ENCODE measurements around the gene EEF1AKMT4. TPM values are rescaled to one million over a fixed set of nuclear protein-coding genes. Genes with fewer than 3 reads are reported as not detected.

Gene EEF1AKMT4
- total RNA-seq, 1 donor from 2014 or later = 7.2 TPM

- TF ChIP-seq CTCF (IDR thresholded peaks at IDR 0.05; ENCODE audit: insufficient read depth, low read depth, low read length) = no peak
- no peak for TF ChIP-seq EZH2 (IDR thresholded peaks at IDR 0.05; ENCODE audit: insufficient read depth, low read length)
These were observed 739 bp upstream of the EEF1AKMT4 start, which contains the start of gene ALG3 for GRCh38 chr3:184248454-184249411. ALG3 (minus strand) TSS chr3:184248962; CDS start chr3:184248940, 22 bp downstream.

GRCh38 chr3:184250167-184250828 lies 826 bp downstream of the EEF1AKMT4 start:
- H3K27ac Mint-ChIP-seq (ENCODE audit: unreplicated experiment) = peak overlapping the region; percentile 55
- Histone ChIP-seq H3K4me1 (ENCODE audit: insufficient read depth, low read length) (peaks cover 7% of the 10 kb centered on the region), H4K20me1 (ENCODE audit: insufficient read depth, low read length) (peaks cover 20% of the 10 kb centered on the region), H3K27me3 (ENCODE audit: insufficient read depth, low read length) (no peaks in the 10 kb centered on the region), H3K27ac (ENCODE audit: low read depth, low read length) (no peak overlapping the region), H3K4me2 (ENCODE audit: low read length) (peak overlapping the region; percentile 100), H3K4me3 (ENCODE audit: insufficient read depth, low read depth, low read length) (peak overlapping the region; percentile 88), H3K9me3 (ENCODE audit: insufficient read depth, low read depth, low read length) (no peaks in the 10 kb centered on the region), H3K9ac (ENCODE audit: low read length) (peak overlapping the region; percentile 96), H2AFZ (ENCODE audit: low read depth, low read length) (peak overlapping the region; percentile 96), H3K36me3 (ENCODE audit: insufficient read depth, low read length) (no peaks in the 10 kb centered on the region), H3K79me2 (ENCODE audit: insufficient read depth, low read length) (peaks cover 12% of the 10 kb centered on the region)
- TF ChIP-seq EZH2 (IDR thresholded peaks at IDR 0.05; ENCODE audit: insufficient read depth, low read length) = no peak
- peak; percentile 89 for TF ChIP-seq CTCF (IDR thresholded peaks at IDR 0.05; ENCODE audit: insufficient read depth, low read depth, low read length)
- DNase-seq (ENCODE audit: low read depth) (peak; percentile 57), FAIRE-seq (no peak)
- peaks cover 4% of the 10 kb centered on the region for H3K4me1 Mint-ChIP-seq (ENCODE audit: low read depth, unreplicated experiment)
- no peaks in the 10 kb centered on the region for H3K36me3 Mint-ChIP-seq (ENCODE audit: low read depth, unreplicated experiment)
- no peaks in the 10 kb centered on the region for H3K9me3 Mint-ChIP-seq (ENCODE audit: unreplicated experiment)
- peak overlapping the region; percentile 95 for H3K4me3 Mint-ChIP-seq (ENCODE audit: unreplicated experiment)
- peaks cover 2% of the 10 kb centered on the region for H3K27me3 Mint-ChIP-seq (ENCODE audit: low read depth, unreplicated experiment)

More at GRCh38 chr3:184248454-184249411, 739 bp upstream of the EEF1AKMT4 start, which contains the start of gene ALG3:
- Histone ChIP-seq H3K4me2 (ENCODE audit: low read length) (peak within 1 kb of the TSS; percentile 100), H3K27me3 (ENCODE audit: insufficient read depth, low read length) (no peaks in the 10 kb centered on the region), H2AFZ (ENCODE audit: low read depth, low read length) (peak within 1 kb of the TSS; percentile 98), H3K4me3 (ENCODE audit: insufficient read depth, low read depth, low read length) (peak within 1 kb of the TSS; percentile 88), H4K20me1 (ENCODE audit: insufficient read depth, low read length) (peaks cover 24% of the 10 kb centered on the region), H3K36me3 (ENCODE audit: insufficient read depth, low read length) (peaks cover 2% of the 10 kb centered on the region), H3K9me3 (ENCODE audit: insufficient read depth, low read depth, low read length) (no peaks in the 10 kb centered on the region), H3K4me1 (ENCODE audit: insufficient read depth, low read length) (peaks cover 7% of the 10 kb centered on the region), H3K9ac (ENCODE audit: low read length) (peak within 1 kb of the TSS; percentile 96), H3K27ac (ENCODE audit: low read depth, low read length) (peak within 1 kb of the TSS; percentile 91), H3K79me2 (ENCODE audit: insufficient read depth, low read length) (peaks cover 12% of the 10 kb centered on the region)
- H3K4me1 Mint-ChIP-seq (ENCODE audit: low read depth, unreplicated experiment) = peaks cover 4% of the 10 kb centered on the region
- H3K27ac Mint-ChIP-seq (ENCODE audit: unreplicated experiment) = peak within 1 kb of the TSS; percentile 98
- H3K9me3 Mint-ChIP-seq (ENCODE audit: unreplicated experiment) = no peaks in the 10 kb centered on the region
- FAIRE-seq (no peak), DNase-seq (ENCODE audit: low read depth) (peak; percentile 77)
- peak within 1 kb of the TSS; percentile 95 for H3K4me3 Mint-ChIP-seq (ENCODE audit: unreplicated experiment)
- no peaks in the 10 kb centered on the region for H3K27me3 Mint-ChIP-seq (ENCODE audit: low read depth, unreplicated experiment)
- H3K36me3 Mint-ChIP-seq (ENCODE audit: low read depth, unreplicated experiment) = no peaks in the 10 kb centered on the region

All from astrocyte (in vitro differentiated cells and primary cell).